Rectal smooth muscle tissue (tissue), 1 donor: ENCODE results near the gene AQP9.

ENCODE experiments used
- H3K27ac ChIP-seq: one replicate; pipeline ENCODE4 v1.7.0; 2013; ENCODE audit warnings: low read depth, low read length, inconsistent platforms
- H3K27me3 ChIP-seq: one replicate; pipeline ENCODE4 v1.7.0; 2013; ENCODE audit warnings: low read length; ENCODE audit not compliant: control insufficient read depth, insufficient read depth
- H3K36me3 ChIP-seq: one replicate; pipeline ENCODE4 v1.7.0; 2013; ENCODE audit warnings: low read length; ENCODE audit not compliant: control insufficient read depth, insufficient read depth
- H3K4me1 ChIP-seq: one replicate; pipeline ENCODE4 v1.7.0; 2013; ENCODE audit warnings: low read length; ENCODE audit not compliant: control insufficient read depth, insufficient read depth
- H3K4me3 ChIP-seq: one replicate; pipeline ENCODE4 v1.7.0; 2013; ENCODE audit warnings: low read length
- H3K9ac ChIP-seq: one replicate; pipeline ENCODE4 v1.7.0; 2013; ENCODE audit warnings: low read length

Gene AQP9

DNA sequence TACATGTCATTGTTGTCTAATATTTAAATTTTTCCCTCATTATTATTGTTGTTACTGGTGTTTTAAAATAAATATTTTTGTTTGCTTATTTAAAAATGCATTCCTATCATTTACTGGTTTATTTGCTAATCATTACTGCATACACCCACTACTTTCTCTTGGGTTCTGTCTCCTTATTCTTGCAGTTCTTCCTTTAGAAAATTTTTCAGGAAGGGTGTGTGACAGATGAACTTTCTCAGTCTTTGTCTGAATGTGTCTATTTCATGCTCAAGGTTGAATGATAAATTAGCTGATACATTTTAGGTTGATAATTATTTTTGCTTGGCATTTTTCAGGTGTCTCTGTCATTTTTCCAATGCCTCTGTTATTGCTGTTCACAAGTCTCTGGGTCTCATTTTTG, 7.4 kb downstream of the AQP9 start:
- no peak overlapping the region for H3K27ac ChIP-seq
- no peaks in the 10 kb centered on the region for H3K27me3 ChIP-seq
- H3K4me1 ChIP-seq, result no peaks in the 10 kb centered on the region
- no peak overlapping the region for H3K4me3 ChIP-seq
- H3K36me3 ChIP-seq, result no peaks in the 10 kb centered on the region
- H3K9ac ChIP-seq, result no peak overlapping the region

DNA sequence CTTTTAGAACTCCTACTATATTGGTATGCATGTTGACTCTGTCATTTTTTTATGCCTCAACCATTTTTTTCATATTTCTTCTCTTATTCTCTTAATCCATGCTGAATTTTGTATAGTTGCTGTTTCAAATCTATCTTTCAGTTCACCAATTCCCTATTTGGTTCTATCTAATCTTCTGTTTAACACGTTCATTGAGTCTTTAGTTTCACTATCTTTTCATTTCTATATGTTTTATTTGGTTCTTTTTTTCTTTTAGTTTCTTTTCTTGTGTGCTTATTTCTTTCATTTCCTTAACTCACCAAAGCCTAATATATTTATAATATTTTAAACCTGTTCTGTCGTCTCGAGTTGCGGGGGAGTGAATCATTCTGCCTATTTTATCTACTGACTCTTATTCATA, 8.0 kb downstream of the AQP9 start:
- H3K9ac ChIP-seq, result no peak overlapping the region
- no peaks in the 10 kb centered on the region for H3K36me3 ChIP-seq
- no peak overlapping the region for H3K27ac ChIP-seq
- no peaks in the 10 kb centered on the region for H3K27me3 ChIP-seq
- no peak overlapping the region for H3K4me3 ChIP-seq
- no peaks in the 10 kb centered on the region for H3K4me1 ChIP-seq

DNA sequence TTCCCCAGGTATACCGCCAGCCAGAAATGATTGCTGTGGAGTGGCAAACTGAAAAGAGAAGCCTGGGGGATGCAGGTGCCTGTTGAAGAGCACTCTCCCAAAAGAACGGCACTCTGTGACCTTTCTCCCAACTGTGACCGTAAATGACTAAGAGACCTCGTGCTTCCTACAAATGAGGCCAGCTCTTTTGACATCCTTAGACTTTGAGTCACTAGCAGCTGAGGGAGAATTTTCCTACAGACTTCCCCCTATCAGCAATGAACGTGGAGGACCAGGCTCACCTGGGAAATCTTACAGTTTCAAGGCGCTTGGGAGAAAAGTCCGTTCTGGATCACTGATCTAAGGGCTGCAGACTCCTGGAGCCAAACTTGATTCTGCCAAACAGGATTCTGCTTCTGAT, 8.6 kb downstream of the AQP9 start:
- no peak overlapping the region for H3K4me3 ChIP-seq
- no peaks in the 10 kb centered on the region for H3K27me3 ChIP-seq
- no peak overlapping the region for H3K27ac ChIP-seq
- no peak overlapping the region for H3K9ac ChIP-seq
- no peaks in the 10 kb centered on the region for H3K36me3 ChIP-seq
- no peaks in the 10 kb centered on the region for H3K4me1 ChIP-seq

DNA sequence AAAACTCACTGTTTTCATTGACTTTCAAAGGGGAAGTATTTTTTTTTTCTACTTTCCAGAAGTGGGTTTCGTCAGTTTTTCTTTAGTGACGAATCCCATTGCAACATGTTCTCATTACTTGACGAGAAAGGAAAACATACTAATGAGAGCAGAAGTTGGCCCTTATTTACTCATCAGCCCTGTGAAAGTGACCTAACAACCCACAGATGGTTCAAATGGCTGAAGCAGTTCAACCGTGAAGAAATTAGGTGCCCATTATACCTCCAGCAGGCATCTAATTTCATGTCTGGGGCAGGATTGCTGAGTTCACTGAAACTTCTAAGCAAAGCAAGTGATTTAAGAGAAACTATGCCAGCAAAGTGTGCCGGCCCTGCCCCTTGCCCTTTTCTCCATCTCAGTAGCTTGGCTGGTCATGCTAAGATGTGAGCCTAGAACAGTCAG, 9.0 kb downstream of the AQP9 start:
- H3K27ac ChIP-seq, result no peak overlapping the region
- no peaks in the 10 kb centered on the region for H3K4me1 ChIP-seq
- H3K4me3 ChIP-seq, result no peak overlapping the region
- no peaks in the 10 kb centered on the region for H3K27me3 ChIP-seq
- no peak overlapping the region for H3K9ac ChIP-seq
- no peaks in the 10 kb centered on the region for H3K36me3 ChIP-seq

DNA sequence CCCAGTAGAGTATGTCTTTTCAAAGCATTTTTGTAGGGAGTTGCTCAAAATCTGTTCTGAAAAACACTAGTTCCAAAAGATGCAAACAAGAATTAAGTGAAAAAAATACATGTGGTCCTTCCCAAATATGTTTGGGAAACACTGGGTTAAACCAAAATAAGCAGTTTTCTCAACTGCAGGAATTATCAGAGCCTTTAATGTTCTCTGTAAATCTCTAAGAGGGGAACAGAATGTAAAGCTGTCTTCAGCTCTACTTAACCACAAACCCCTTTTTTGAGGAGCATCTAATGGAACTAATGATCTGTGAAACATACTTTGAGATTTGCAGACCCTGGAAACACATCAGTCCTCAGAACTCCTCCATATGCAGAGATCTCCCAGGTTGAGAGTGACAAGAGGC, 9.9 kb downstream of the AQP9 start:
- no peaks in the 10 kb centered on the region for H3K4me1 ChIP-seq
- no peak overlapping the region for H3K27ac ChIP-seq
- H3K27me3 ChIP-seq, result no peaks in the 10 kb centered on the region
- H3K4me3 ChIP-seq, result no peak overlapping the region
- no peaks in the 10 kb centered on the region for H3K36me3 ChIP-seq
- H3K9ac ChIP-seq, result no peak overlapping the region

DNA sequence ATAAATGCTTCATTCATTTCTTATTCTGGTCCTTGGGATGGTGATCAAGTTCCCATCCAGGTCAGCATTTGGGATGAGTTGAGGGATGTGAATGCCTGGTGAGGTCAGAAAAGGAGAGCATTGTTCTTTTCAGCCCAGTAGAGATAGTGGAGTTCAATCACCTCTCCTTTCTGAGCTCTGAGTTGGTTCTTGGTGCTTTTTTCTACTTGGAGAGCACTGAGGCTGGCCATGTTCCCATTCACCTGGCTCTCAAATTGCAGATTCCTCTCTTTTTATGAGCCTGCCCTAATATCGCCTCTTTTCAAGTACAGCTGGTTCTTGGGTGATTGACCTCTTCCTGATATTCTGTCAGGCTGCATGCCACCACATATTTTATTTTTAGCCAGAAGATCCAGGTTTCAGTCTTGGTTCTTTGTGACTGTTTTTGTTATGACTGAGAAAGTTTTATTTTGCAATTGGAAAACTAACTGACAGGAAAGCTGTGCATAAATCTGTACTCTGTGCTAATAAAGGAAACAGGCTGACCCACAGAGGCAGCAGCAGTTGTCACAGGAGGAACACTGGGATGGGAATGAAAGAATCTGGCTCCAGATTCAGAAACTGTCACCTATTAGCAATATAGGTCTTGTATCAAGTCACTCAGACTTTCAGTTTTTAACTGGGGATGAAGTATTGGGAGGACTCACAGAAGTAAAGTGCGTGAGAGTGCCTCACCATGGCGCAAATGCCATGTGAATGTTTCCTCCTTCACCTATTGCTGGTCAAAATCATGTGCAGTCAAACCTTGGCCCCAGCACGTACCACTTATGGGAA, 10.7 kb downstream of the AQP9 start:
- Histone ChIP-seq H3K9ac (no peak overlapping the region), H3K27ac (no peak overlapping the region), H3K27me3 (no peaks in the 10 kb centered on the region), H3K4me1 (no peaks in the 10 kb centered on the region), H3K36me3 (no peaks in the 10 kb centered on the region), H3K4me3 (no peak overlapping the region)

DNA sequence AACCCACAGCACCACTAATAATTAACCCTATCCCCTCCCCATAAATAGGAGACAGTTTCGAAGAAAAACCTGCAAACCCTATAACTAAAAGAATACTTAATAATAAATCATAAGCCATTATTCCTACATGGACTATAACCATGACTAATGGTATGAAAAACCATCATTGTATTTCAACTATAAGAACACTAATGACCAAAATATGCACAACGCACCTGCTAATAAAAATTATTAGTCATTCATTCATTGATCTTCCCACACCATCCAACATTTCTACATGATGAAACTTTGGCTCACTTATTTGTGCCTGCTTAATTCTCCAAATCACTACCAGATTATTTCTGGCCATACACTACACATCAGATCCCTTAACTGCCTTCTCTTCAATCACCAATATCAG, 16.6 kb downstream of the AQP9 start:
- no peaks in the 10 kb centered on the region for H3K4me1 ChIP-seq
- H3K9ac ChIP-seq, result no peak overlapping the region
- H3K27me3 ChIP-seq, result no peaks in the 10 kb centered on the region
- H3K27ac ChIP-seq, result no peak overlapping the region
- no peak overlapping the region for H3K4me3 ChIP-seq
- no peaks in the 10 kb centered on the region for H3K36me3 ChIP-seq

DNA sequence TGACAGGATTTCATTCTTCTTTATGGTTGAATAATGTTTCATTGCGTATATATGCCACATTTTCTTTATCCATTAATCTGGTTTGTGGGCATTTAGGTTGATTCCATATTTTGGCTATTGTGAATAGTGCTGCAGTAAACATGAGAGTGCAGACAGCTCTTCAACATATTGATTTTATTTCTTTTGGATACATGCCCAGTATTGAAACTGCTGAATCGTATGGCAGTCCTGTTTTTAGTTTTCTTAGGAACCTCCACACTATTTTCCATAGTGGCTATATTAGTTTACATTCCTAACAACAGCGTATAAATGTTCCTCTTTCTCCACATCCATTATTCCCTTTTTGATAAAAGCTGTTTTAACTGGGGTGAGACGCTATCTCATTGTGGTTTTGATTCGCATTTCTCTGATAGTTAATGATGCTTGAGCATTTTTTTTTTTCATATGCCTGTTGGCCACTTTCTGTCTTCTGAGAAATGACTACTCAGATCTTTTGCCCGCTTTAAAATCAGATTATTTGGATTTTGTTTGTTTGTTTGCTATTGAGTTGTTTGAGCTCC, 21.7 kb downstream of the AQP9 start:
- Histone ChIP-seq H3K9ac (no peak overlapping the region), H3K4me1 (no peaks in the 10 kb centered on the region), H3K4me3 (no peak overlapping the region), H3K27me3 (peaks cover 3% of the 10 kb centered on the region), H3K27ac (no peak overlapping the region), H3K36me3 (no peaks in the 10 kb centered on the region)

DNA sequence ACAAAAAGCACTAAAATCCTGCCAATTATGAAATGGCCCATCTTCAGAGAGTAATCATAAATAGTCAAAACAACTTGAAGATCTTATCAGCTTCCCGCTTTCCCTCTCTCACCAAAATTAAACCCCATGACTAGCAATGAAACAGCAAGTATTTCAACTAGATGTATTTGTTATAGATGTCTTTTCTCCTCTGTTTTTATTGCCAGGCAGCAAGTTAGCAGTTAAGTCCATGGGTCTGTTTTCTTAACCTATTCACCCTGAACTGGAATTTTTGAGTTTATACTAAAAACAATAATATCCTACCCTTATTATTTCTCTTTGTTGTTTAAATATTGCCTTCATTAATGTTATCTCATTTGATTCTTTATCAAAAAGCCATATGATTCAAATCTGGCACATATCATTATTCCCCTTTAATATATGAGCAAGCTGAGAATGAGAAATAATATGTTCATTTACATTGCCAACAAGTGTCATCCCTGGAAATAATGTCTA, 23.3 kb downstream of the AQP9 start:
- peaks cover 3% of the 10 kb centered on the region for H3K27me3 ChIP-seq
- H3K27ac ChIP-seq, result no peak overlapping the region
- no peaks in the 10 kb centered on the region for H3K36me3 ChIP-seq
- H3K9ac ChIP-seq, result no peak overlapping the region
- H3K4me3 ChIP-seq, result no peak overlapping the region
- H3K4me1 ChIP-seq, result no peaks in the 10 kb centered on the region

DNA sequence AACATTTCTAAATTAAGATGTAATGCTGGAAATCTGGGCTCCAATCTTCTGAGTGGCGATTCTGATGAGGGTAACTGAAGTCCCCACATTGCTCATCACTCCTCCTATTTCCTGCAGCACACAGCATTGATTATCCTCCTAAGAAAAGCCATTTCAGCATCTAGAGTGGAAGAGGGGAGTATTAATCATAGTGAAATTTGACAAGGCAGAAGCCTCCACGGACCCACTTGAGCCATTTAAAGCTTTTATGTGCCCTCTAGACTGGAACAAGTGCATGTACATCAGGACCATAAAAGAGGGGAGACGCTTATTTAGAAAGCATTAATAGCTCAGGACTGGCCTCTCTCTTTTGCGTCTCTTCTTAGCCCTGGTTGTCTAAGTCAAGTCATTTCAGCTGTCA, 25.8 kb downstream of the AQP9 start:
- no peaks in the 10 kb centered on the region for H3K4me1 ChIP-seq
- no peak overlapping the region for H3K27ac ChIP-seq
- H3K9ac ChIP-seq, result no peak overlapping the region
- no peak overlapping the region for H3K4me3 ChIP-seq
- peaks cover 3% of the 10 kb centered on the region for H3K27me3 ChIP-seq
- H3K36me3 ChIP-seq, result no peaks in the 10 kb centered on the region

DNA sequence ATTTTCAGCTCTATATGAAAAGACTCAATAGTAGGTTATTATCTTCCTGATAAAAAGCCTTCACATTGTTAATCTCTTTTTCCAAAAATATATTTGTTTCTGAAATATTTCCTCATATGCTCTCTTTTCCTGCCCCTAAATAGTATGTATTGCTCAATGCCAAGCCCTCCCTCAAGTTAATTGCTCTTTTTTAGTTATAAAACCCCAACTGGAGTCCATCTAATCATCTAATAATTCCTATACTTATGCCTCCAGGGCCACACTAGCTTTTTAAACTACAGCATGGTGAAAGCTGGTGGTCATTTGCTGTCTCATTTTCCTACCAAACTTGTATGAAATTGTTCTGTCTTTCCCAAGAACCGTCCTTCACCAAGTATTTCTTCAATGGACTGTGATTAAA, 26.7 kb downstream of the AQP9 start:
- H3K4me3 ChIP-seq, result no peak overlapping the region
- H3K9ac ChIP-seq, result no peak overlapping the region
- peaks cover 3% of the 10 kb centered on the region for H3K27me3 ChIP-seq
- no peak overlapping the region for H3K27ac ChIP-seq
- no peaks in the 10 kb centered on the region for H3K36me3 ChIP-seq
- H3K4me1 ChIP-seq, result no peaks in the 10 kb centered on the region

DNA sequence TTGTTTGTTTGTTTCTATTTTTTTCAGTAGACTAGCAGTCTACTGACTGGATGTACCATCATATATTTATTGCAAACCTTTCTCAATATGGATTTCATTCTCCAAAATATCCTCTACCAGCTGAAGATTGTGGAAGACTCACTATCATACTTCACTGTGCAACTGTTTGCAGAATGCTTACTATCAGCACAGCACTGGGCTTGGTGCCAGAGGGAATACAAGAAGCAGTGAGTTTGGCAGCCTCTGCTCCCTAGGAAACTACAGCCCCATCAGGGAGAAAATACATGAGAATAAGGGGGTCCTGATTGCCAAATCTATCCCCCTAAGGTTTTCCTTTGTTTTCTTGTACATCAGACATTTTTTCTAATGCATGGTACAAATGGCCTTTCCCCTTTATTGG, 27.5 kb downstream of the AQP9 start:
- Histone ChIP-seq H3K4me1 (no peaks in the 10 kb centered on the region), H3K4me3 (no peak overlapping the region), H3K27me3 (peaks cover 3% of the 10 kb centered on the region), H3K36me3 (no peaks in the 10 kb centered on the region), H3K9ac (no peak overlapping the region), H3K27ac (no peak overlapping the region)
